Stimulated activated CD8-positive, alpha-beta memory T cell treated with anti-CD3 and anti-CD28 coated beads, Interleukin-15, amount 100 ng/mL, for 4 hours (primary cell): ENCODE measurements around the gene BACH2.
"Not testable (repeated sequence)": the region's sequence is repeated elsewhere in the genome, so short reads cannot be mapped to it uniquely, and the experiment has no call there.

Experiments
- DNase-seq, 2 donors: peaks; one replicate each; pipeline ENCODE4 v3.0.0-alpha.2; 2020; ENCODE audit warnings: low read depth in 2 of 2

The BACH2 gene

DNA sequence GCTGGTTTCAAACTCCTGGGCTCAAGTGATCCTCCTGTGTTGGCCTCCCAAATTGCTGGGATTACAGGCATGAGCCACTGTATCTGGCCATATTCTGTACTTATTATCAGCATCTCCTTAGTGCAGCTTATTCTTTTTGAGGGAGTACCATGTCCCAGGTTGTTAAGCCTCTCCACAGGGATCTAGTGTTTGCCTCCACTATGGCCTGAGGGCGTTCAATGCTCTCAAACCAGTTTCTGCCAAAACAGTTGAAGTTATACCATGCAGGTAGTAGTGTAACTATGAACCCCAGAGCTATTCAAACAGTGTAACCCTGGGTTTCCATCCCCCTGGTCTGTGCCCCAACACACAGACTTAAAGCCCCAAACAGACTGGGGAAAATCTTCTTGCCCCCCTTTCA lies 81.7 kb downstream of the BACH2 start:
- no peak for DNase-seq

DNA sequence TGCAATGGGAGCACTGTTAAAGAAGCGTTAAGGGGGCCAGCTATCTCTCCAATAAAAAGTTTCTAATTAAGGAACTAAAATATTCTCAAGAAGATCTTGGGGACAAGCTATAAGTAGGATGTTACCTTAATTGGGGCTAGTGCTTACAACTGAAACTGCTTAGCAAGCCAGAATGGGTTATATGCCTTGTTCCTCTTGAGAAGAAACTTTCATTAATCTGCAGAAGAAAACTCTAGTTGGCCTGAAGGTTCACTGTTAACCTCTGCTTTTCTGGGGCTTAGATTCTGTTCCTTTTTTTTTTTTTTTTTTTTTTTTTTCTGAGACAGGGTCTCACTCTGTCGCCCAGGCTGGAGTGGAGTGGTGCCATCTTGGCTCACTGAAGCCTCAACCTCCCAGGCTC lies 82.2 kb downstream of the BACH2 start:
- DNase-seq: no peak

- DNase-seq: no peak
Observed at GRCh38 chr6:90212274-90212673, 84.4 kb downstream of the BACH2 start.

- no peak for DNase-seq
Observed at GRCh38 chr6:90209527-90209926, 87.1 kb downstream of the BACH2 start.

DNA sequence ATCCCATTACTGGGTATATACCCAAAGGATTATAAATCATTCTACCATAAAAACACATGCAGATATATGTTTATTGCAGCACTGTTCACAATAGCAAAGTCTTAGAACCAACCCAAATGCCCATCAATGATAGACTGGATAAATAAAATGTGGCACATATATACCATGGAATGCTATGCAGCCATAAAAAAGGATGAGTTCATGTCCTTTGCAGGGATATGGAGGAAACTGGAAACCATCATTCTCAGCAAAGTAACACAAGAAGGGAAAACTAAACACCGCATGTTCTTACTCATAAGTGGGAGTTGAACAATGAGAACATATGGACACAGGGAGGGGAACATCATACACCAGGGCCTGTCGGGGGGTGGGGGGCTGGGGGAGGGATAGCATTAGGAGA lies 88.0 kb downstream of the BACH2 start:
- not testable (repeated sequence) for DNase-seq

DNA sequence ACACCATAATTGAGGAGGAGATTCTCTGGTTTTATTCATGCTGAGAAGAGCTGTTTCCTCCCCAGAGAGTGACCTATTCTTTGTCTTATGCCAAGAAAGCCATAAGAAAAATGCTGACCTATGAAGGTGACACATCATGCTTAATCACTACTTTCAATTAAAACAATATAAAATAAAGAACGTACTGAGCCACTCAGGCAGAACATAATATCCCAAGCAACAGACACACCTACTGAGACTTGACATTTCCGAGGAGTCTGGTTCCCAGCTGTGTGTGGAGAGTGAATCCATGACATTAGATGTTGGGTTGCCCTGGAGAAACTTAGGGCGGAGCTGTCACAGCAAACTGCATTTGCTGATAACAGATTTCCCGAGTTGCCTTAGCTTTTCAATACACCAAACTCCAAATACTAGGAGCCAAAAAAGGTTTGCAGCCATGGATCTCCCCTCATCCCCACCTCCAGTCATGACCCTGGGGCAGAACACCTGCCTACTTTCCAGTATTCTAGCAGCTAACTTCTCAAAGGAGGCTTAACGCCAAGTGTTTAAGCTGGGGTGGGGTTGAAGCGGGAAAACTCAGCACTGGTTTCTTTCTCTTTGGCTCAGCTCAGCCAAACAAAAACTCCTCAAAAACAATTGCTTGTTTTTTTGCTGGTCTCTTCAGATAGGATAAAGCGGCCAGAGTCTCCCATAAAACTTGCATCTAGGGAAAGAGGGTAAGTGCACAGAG lies 92.2 kb downstream of the BACH2 start:
- DNase-seq: no peak

DNA sequence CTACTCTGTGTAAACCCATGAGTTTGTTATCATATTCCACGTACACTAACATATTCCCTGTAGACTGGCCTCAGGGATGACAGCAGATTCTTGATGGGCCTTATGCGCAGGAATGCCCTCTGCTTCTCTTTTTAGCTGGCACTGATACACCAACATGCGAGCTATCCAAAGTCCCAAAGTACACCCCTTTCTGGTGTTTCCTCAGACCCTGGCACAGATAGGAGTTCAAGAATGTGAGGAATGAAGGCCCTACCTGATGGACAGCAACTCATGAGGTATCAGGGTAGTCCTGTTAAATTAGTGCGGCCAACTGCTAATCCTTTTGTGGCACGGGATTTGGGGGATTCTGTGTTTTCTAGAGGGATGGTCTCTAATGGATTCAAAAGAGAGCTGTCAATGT lies 93.0 kb downstream of the BACH2 start:
- no peak for DNase-seq

DNA sequence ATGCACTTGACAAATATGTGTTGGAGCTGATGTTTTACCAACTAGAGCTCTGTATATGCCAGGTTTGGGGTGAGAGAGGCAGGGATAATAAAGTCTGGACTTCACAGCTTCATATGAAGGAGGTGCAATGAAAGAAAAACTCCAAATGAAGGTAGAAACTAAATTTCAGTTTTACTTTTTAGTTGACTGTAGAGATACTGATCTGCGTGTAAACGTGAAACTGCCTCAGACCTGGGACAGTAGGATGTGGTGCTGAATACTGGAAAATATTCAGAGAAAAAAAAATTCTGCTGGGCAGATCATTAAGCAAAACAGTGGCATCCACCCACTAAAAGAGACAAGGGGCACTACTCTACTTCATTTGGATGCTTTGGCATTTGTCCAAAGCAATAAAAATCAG lies 94.5 kb downstream of the BACH2 start:
- no peak for DNase-seq

- no peak for DNase-seq
Observed at GRCh38 chr6:90199900-90200299, 96.7 kb downstream of the BACH2 start.

DNA sequence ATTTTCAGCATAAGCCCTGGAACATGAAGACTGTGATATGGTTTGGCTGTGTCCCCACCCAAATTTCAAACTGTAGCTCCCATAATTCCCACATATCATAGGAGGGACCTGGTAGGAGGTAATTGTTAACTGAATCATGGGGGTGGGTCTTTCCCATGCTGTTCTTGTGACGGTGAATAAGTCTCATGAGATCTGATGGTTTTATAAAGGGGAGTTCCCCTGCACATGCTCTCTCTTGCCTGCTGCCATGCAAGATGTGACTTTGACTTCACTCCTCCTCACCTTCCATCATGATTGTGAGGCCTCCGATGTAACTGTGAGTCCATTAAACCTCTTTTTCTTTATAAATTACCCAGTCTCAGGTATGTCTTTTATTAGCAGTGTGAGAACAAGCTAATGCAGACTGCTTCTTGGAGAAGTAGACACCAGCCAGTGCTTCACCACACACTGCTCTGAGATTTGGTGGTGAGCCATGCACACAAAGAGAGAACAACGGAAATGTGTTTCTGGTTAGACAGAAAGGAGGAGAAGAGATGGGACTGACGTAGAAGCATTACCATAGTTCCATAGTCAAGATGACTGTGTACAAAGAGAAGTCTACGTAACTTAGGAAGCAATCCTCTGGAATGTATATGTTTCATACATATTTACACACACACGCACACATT lies 97.8 kb downstream of the BACH2 start:
- DNase-seq: no peak

GRCh38 chr6:90197854-90198496 lies 98.7 kb downstream of the BACH2 start:
- DNase-seq: no peak

DNA sequence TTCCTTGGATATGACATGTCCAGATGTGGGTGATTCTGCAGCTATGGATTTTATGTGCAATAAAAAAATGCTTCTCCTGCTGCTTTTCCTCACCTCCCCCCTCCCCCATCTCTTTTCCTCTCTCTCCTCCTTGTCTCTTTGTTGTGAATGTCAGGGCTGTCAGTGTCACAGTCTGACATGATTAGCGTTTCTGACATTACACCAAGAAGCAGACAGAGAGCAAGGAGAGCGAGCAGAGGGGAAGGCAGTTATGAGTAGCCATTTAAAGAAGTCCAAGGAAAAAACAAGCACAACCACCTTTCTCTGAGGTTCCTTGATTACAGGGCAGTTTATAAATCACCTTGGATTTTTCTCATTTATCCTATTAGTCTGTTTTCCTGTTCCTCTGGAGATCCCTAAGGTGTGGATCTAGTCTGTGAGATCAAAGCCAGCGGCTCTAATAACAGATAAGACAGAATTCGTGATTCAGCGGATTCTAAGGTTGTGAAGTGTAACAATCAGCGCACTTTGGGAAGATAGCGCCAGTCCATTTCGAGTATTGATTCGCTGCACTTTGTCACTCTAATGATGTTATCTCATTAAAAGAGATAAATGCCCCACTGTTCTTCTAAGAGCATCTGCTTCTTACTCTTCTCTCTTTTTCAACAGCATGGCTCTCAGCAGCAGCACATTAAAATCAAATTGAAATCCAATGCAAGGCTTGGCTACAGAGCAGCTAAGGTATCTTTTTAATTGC lies 101.4 kb downstream of the BACH2 start:
- no peak for DNase-seq

GRCh38 chr6:90194371-90194841 lies 102.2 kb downstream of the BACH2 start:
- no peak for DNase-seq

DNA sequence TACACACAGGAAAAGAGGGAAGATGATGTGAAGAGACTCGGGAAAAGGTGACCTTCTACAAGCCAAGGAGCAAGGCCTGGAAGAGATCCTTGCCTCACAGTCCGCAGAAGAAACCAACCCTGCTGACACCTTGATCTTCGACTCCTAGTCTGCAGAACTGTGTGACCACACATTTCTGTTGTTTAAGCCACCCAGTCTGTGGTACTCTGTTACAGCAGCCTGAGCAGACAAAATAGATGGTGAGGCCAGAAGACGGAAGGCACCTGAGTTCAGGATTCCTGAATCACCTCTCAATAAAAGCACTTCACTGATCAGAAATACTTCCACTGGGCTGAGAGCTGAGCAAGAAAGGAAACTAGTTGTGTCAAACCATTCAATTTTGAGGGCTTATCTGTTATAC lies 103.3 kb downstream of the BACH2 start:
- DNase-seq: no peak

GRCh38 chr6:90192857-90193256 lies 103.8 kb downstream of the BACH2 start:
- DNase-seq: no peak

DNA sequence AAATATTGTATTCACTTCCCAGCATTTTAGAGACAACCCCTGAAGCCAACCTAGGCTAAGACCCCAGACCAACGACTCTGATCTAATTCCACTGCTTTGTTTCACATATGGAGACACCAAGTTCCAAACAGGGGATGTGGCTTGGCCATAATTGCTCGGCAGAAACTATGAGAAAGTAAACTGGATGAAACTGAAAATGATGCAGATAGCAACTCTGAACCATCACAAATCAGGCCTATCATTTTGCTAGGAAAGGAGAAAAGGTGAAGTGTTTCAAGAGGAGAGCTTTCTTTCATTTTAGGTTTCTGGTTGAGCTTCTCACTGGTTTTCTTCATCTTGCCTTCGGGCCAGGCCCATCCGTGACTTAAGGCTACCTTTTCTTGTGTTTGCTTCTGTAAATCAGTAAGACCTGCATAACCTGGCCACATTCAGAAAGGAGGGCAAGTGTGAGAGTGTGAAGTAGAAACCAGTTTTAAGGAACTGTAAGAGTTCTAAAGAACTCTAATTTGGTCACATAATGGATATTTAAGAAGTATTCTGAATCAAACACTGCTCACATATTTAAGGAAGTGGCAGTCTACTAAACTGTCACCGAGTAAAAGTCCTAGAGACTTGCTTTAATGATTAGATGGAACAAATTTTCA lies 105.8 kb downstream of the BACH2 start:
- DNase-seq: no peak

- DNase-seq: no peak
Observed at GRCh38 chr6:90190131-90190530, 106.5 kb downstream of the BACH2 start.

DNA sequence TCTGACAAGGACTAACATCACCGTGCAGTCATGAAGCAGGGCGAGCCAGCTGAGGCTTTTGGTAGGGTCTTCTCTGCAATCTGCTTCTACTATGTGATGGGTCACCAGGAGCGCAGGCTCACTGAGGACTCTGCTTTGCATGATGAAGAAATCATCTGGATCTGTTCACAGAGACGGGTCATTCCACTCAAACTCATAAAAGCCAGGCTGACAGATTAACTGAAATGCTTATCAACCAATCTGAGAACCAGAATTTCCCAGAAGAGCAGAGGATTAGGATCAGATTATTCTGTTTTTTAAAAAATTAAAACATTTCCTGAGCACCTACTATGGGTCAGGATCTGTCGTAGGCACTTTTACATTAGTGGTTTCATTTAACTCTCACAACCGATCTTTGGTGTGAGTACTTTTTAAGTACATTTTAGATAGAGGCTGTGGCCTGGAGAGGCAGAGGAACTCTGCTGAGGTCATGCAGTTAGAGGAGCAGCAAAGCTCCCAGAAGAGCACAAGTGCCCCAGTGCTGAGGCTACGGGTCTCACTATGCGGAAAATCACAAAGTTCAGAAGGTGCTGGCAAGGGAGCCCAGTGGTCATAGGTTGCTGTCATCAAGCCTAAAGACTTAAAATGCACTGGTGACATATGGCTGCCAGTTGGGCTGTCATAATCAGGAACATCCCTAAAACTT lies 109.1 kb downstream of the BACH2 start:
- no peak for DNase-seq

- DNase-seq: no peak
Observed at GRCh38 chr6:90186637-90187371, 109.8 kb downstream of the BACH2 start.

DNA sequence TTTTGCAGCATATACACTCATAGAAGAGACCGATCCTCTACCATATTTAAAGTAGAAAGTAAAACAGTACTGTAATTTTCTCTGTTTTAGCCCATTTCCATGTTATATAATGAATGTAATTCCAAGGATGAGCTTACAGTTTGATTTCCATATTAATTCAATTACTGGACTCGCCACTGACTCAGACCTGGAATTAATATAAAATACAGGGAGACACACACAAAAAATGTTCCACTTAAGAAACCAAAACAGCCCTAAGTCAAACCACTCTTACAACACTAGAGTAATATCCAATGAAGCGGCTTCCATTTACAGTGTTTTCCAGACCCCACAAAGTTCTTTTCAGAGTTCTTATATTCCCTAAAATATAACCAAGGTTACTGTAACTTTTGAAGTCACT lies 110.6 kb downstream of the BACH2 start:
- DNase-seq: no peak
